ENCODE results near the gene SMYD3.

DNA sequence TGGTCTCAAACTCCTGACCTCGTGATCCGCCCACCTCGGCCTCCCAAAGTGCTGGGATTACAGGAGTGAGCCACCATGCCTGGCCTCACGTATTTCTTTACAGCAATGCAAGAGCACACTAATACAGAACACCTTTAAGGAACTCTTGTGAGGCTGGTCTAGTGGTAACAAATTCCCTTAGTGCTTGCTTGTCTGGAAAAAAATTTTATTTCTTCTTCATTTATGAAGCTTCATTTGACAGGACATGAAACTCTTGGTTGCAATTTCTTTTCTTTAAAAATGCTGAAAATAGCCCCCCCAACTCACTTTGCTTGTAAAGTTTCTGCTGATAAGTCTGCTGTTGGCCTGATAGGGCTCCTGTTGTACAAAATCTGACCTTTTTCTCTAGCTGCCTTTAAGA lies 248.8 kb downstream of the SMYD3 start:
- no peak for TF ChIP-seq EZH2 (IDR thresholded peaks at IDR 0.05; ENCODE audit: borderline replicate concordance)
- no peak for TF ChIP-seq EZH2phosphoT487 (IDR thresholded peaks at IDR 0.05; ENCODE audit: low read depth, severe bottlenecking, unreplicated experiment)
- TF ChIP-seq, protein P1, sequence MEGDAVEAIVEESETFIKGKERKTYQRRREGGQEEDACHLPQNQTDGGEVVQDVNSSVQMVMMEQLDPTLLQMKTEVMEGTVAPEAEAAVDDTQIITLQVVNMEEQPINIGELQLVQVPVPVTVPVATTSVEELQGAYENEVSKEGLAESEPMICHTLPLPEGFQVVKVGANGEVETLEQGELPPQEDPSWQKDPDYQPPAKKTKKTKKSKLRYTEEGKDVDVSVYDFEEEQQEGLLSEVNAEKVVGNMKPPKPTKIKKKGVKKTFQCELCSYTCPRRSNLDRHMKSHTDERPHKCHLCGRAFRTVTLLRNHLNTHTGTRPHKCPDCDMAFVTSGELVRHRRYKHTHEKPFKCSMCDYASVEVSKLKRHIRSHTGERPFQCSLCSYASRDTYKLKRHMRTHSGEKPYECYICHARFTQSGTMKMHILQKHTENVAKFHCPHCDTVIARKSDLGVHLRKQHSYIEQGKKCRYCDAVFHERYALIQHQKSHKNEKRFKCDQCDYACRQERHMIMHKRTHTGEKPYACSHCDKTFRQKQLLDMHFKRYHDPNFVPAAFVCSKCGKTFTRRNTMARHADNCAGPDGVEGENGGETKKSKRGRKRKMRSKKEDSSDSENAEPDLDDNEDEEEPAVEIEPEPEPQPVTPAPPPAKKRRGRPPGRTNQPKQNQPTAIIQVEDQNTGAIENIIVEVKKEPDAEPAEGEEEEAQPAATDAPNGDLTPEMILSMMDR (IDR thresholded peaks at IDR 0.05; ENCODE audit: poor library complexity), result no peak

Measured in hepatocyte (in vitro differentiated cells).